ENCODE data around the gene FGFR2. TPM values are rescaled to one million over a fixed set of nuclear protein-coding genes. Genes with fewer than 3 reads are reported as not detected.

The FGFR2 gene
- polyA plus RNA-seq, 1 of the 3 experiments (the other 2 are of a cell fraction): 0.02 TPM

GRCh38 chr10:121570315-121570714 lies 27.9 kb downstream of the FGFR2 start:
- no peaks in the 10 kb centered on the region for H3F3A ChIP-seq (replicated peaks; ENCODE audit: insufficient read depth)
- H2AFZ ChIP-seq (ENCODE audit: low read depth): no peak overlapping the region
- CTCF ChIA-PET: interaction anchor here (0.7 to 1.7 kb wide), 3 partner anchors 8 to 212 kb away, joined by 3 to 5 read pairs (median 3); no protein-coding TSS in a partner anchor
- no peak overlapping the region for H3K4me2 ChIP-seq
- H3K36me3 ChIP-seq (replicated peaks in 1 of 2; ENCODE audit: control insufficient read depth in 1 of 2, insufficient read depth in 2 of 2, low read length in 1 of 2): no peaks in the 10 kb centered on the region
- H3K27me3 ChIP-seq (ENCODE audit: insufficient read depth): no peaks in the 10 kb centered on the region
- H3K4me3 ChIP-seq (ENCODE audit: low read depth in 2 of 2, low read length in 1 of 2): no peak overlapping the region
- 66% methylated on average over 5 of the region's 5 CpGs for WGBS (ENCODE audit: low lambda C conversion rate)
- no peaks in the 10 kb centered on the region for H3K9me3 ChIP-seq
- H3K79me2 ChIP-seq (ENCODE audit: insufficient read depth): no peaks in the 10 kb centered on the region
- H4K20me1 ChIP-seq (ENCODE audit: insufficient read depth): no peaks in the 10 kb centered on the region
- no peak for DNase-seq
- no peak overlapping the region for H3K27ac ChIP-seq (ENCODE audit: low read depth in 2 of 2, low read length in 1 of 2)
- no peaks in the 10 kb centered on the region for H3K9me2 ChIP-seq
- H3K9ac ChIP-seq: no peak overlapping the region
- no peak for TF ChIP-seq NRF1 (IDR thresholded peaks at IDR 0.05; ENCODE audit: low read depth, low read length)
- no peak for TF ChIP-seq FOSL2 (IDR thresholded peaks at IDR 0.05; ENCODE audit: borderline replicate concordance, low read depth)
- no peak for TF ChIP-seq IRF3 (IDR thresholded peaks at IDR 0.05; ENCODE audit: low read depth, low read length)
- no peak for TF ChIP-seq JUND (IDR thresholded peaks at IDR 0.05)
- TF ChIP-seq TEAD4 (IDR thresholded peaks at IDR 0.05; ENCODE audit: borderline replicate concordance, insufficient read depth): no peak
- TF ChIP-seq CTCF (IDR thresholded peaks at IDR 0.05): no peak
- TF ChIP-seq YY1 (IDR thresholded peaks at IDR 0.05; ENCODE audit: low read depth): no peak
- TF ChIP-seq SIN3A (IDR thresholded peaks at IDR 0.05; ENCODE audit: borderline replicate concordance, low read depth, low read length): no peak
- H3K4me1 ChIP-seq (ENCODE audit: control insufficient read depth in 1 of 2, insufficient read depth in 2 of 2, low read depth in 1 of 2, low read length in 1 of 2): no peaks in the 10 kb centered on the region
- POLR2A ChIA-PET: no interaction called here

- H3K36me3 ChIP-seq (replicated peaks in 1 of 2; ENCODE audit: control insufficient read depth in 1 of 2, insufficient read depth in 2 of 2, low read length in 1 of 2): no peaks in the 10 kb centered on the region
- no peak overlapping the region for H3K4me2 ChIP-seq
- ChIA-PET CTCF (interaction anchor here (0.6 to 0.7 kb wide), 2 partner anchors 54 to 518 kb away, joined by 3 to 5 read pairs; no protein-coding TSS in a partner anchor), POLR2A (no interaction called here)
- no peak for DNase-seq
- no peaks in the 10 kb centered on the region for H3K79me2 ChIP-seq (ENCODE audit: insufficient read depth)
- H3K4me3 ChIP-seq (ENCODE audit: low read depth in 2 of 2, low read length in 1 of 2): no peak overlapping the region
- H3K9me3 ChIP-seq: no peaks in the 10 kb centered on the region
- no peaks in the 10 kb centered on the region for H4K20me1 ChIP-seq (ENCODE audit: insufficient read depth)
- H2AFZ ChIP-seq (ENCODE audit: low read depth): no peak overlapping the region
- no peaks in the 10 kb centered on the region for H3K4me1 ChIP-seq (ENCODE audit: control insufficient read depth in 1 of 2, insufficient read depth in 2 of 2, low read depth in 1 of 2, low read length in 1 of 2)
- 40% methylated on average over 2 of the region's 2 CpGs for WGBS (ENCODE audit: low lambda C conversion rate)
- H3F3A ChIP-seq (replicated peaks; ENCODE audit: insufficient read depth): no peaks in the 10 kb centered on the region
- no peak overlapping the region for H3K9ac ChIP-seq
- H3K27me3 ChIP-seq (ENCODE audit: insufficient read depth): no peaks in the 10 kb centered on the region
- no peaks in the 10 kb centered on the region for H3K9me2 ChIP-seq
- H3K27ac ChIP-seq (ENCODE audit: low read depth in 2 of 2, low read length in 1 of 2): no peak overlapping the region
- TF ChIP-seq TEAD4 (IDR thresholded peaks at IDR 0.05; ENCODE audit: borderline replicate concordance, insufficient read depth) (no peak), RAD21 (IDR thresholded peaks at IDR 0.05; ENCODE audit: low read length) (no peak), CTCF (IDR thresholded peaks at IDR 0.05) (no peak), YY1 (IDR thresholded peaks at IDR 0.05; ENCODE audit: low read depth) (no peak), RCOR1 (IDR thresholded peaks at IDR 0.05; ENCODE audit: low read length) (no peak), GABPA (IDR thresholded peaks at IDR 0.05; ENCODE audit: low read depth) (no peak), IRF3 (IDR thresholded peaks at IDR 0.05; ENCODE audit: low read depth, low read length) (no peak), JUND (IDR thresholded peaks at IDR 0.05) (no peak), GATA2 (CRISPR knock-in tag; IDR thresholded peaks at IDR 0.05) (no peak), MEF2A (IDR thresholded peaks at IDR 0.05; ENCODE audit: borderline replicate concordance, low read depth) (no peak), ZBTB33 (IDR thresholded peaks at IDR 0.05; ENCODE audit: borderline replicate concordance, low read depth) (no peak), USF1 (IDR thresholded peaks at IDR 0.05; ENCODE audit: borderline replicate concordance, low read depth) (no peak), FOXJ3 (CRISPR knock-in tag; IDR thresholded peaks at IDR 0.05) (no peak), RXRA (IDR thresholded peaks at IDR 0.05; ENCODE audit: borderline replicate concordance, low read depth) (no peak), EZH2phosphoT487 (IDR thresholded peaks at IDR 0.05; ENCODE audit: borderline replicate concordance, low read depth) (no peak)
Observed at GRCh38 chr10:121568275-121568674, 30.0 kb downstream of the FGFR2 start.

All from SK-N-SH (cell line).